HUES48 (cell line): Measurements from ENCODE around the gene HS6ST3.

Experiments used
- H3K27ac ChIP-seq: one replicate; pipeline ENCODE4 v1.7.0; 2013; ENCODE audit warnings: low read depth, low read length, inconsistent platforms
- H3K27me3 ChIP-seq: 2 replicates; pipeline ENCODE4 v1.6.1; 2013; ENCODE audit warnings: mild to moderate bottlenecking, low read length; ENCODE audit not compliant: control insufficient read depth, insufficient read depth
- H3K36me3 ChIP-seq: 2 replicates; pipeline ENCODE4 v1.6.1; 2013; ENCODE audit warnings: low read length; ENCODE audit not compliant: control insufficient read depth, insufficient read depth
- H3K4me1 ChIP-seq: 2 replicates; pipeline ENCODE4 v1.6.1; 2013; ENCODE audit warnings: mild to moderate bottlenecking, low read length; ENCODE audit not compliant: control insufficient read depth, insufficient read depth
- H3K4me3 ChIP-seq: 2 replicates; pipeline ENCODE4 v1.5.1; 2013; ENCODE audit warnings: mild to moderate bottlenecking, low read depth, low read length
- H3K9ac ChIP-seq: 2 replicates; pipeline ENCODE4 v1.6.1; 2013; ENCODE audit warnings: mild to moderate bottlenecking, low read depth, low read length, moderate library complexity
- H3K9me3 ChIP-seq: 2 replicates; pipeline ENCODE4 v1.6.1; 2013; ENCODE audit warnings: low read length; ENCODE audit not compliant: control insufficient read depth, insufficient read depth

The HS6ST3 gene

GRCh38 chr13:96806746-96807145 is 716.8 kb downstream of the HS6ST3 start:
- no peaks in the 10 kb centered on the region for H3K36me3 ChIP-seq
- no peak overlapping the region for H3K9ac ChIP-seq
- H3K4me1 ChIP-seq, result no peaks in the 10 kb centered on the region
- H3K9me3 ChIP-seq, result no peaks in the 10 kb centered on the region
- no peaks in the 10 kb centered on the region for H3K27me3 ChIP-seq
- H3K4me3 ChIP-seq, result no peak overlapping the region
- H3K27ac ChIP-seq, result no peak overlapping the region

GRCh38 chr13:96809366-96810096 is 719.6 kb downstream of the HS6ST3 start:
- Histone ChIP-seq H3K9ac (no peak overlapping the region), H3K36me3 (no peaks in the 10 kb centered on the region), H3K4me3 (no peak overlapping the region), H3K4me1 (no peaks in the 10 kb centered on the region), H3K27me3 (no peaks in the 10 kb centered on the region), H3K9me3 (no peaks in the 10 kb centered on the region), H3K27ac (no peak overlapping the region)

- no peak overlapping the region for H3K4me3 ChIP-seq
- no peak overlapping the region for H3K9ac ChIP-seq
- H3K4me1 ChIP-seq, result no peaks in the 10 kb centered on the region
- H3K9me3 ChIP-seq, result no peaks in the 10 kb centered on the region
- no peak overlapping the region for H3K27ac ChIP-seq
- no peaks in the 10 kb centered on the region for H3K36me3 ChIP-seq
- H3K27me3 ChIP-seq, result no peaks in the 10 kb centered on the region
Measured at GRCh38 chr13:96810104-96810503, 720.2 kb downstream of the HS6ST3 start.

GRCh38 chr13:96811049-96811448 is 721.1 kb downstream of the HS6ST3 start:
- Histone ChIP-seq H3K4me1 (0 out of 2 replicates have a peak, but pooled peaks cover under 1% of the 10 kb centered on the region), H3K4me3 (no peak overlapping the region), H3K27ac (no peak overlapping the region), H3K9ac (no peak overlapping the region), H3K9me3 (no peaks in the 10 kb centered on the region), H3K27me3 (no peaks in the 10 kb centered on the region), H3K36me3 (no peaks in the 10 kb centered on the region)

GRCh38 chr13:96816261-96816660 is 726.4 kb downstream of the HS6ST3 start:
- H3K27me3 ChIP-seq, result no peaks in the 10 kb centered on the region
- H3K9me3 ChIP-seq, result no peaks in the 10 kb centered on the region
- H3K27ac ChIP-seq, result no peak overlapping the region
- H3K4me3 ChIP-seq, result no peak overlapping the region
- no peak overlapping the region for H3K9ac ChIP-seq
- no peaks in the 10 kb centered on the region for H3K36me3 ChIP-seq
- peaks cover 19% of the 10 kb centered on the region for H3K4me1 ChIP-seq

- no peak overlapping the region for H3K9ac ChIP-seq
- no peak overlapping the region for H3K27ac ChIP-seq
- no peak overlapping the region for H3K4me3 ChIP-seq
- no peaks in the 10 kb centered on the region for H3K9me3 ChIP-seq
- no peaks in the 10 kb centered on the region for H3K27me3 ChIP-seq
- peaks cover 19% of the 10 kb centered on the region for H3K4me1 ChIP-seq
- H3K36me3 ChIP-seq, result no peaks in the 10 kb centered on the region
Measured at GRCh38 chr13:96816874-96817273, 727.0 kb downstream of the HS6ST3 start.

GRCh38 chr13:96817336-96817941 is 727.5 kb downstream of the HS6ST3 start:
- Histone ChIP-seq H3K4me1 (peaks cover 19% of the 10 kb centered on the region), H3K36me3 (no peaks in the 10 kb centered on the region), H3K4me3 (no peak overlapping the region), H3K27ac (no peak overlapping the region), H3K27me3 (no peaks in the 10 kb centered on the region), H3K9ac (no peak overlapping the region), H3K9me3 (no peaks in the 10 kb centered on the region)

- H3K27ac ChIP-seq, result no peak overlapping the region
- H3K27me3 ChIP-seq, result no peaks in the 10 kb centered on the region
- peaks cover 19% of the 10 kb centered on the region for H3K4me1 ChIP-seq
- no peak overlapping the region for H3K9ac ChIP-seq
- H3K36me3 ChIP-seq, result no peaks in the 10 kb centered on the region
- H3K9me3 ChIP-seq, result no peaks in the 10 kb centered on the region
- no peak overlapping the region for H3K4me3 ChIP-seq
Measured at GRCh38 chr13:96819375-96819774, 729.5 kb downstream of the HS6ST3 start.

GRCh38 chr13:96821381-96821780 is 731.5 kb downstream of the HS6ST3 start:
- Histone ChIP-seq H3K4me3 (no peak overlapping the region), H3K27ac (no peak overlapping the region), H3K9me3 (no peaks in the 10 kb centered on the region), H3K27me3 (no peaks in the 10 kb centered on the region), H3K9ac (no peak overlapping the region), H3K4me1 (peaks cover 15% of the 10 kb centered on the region), H3K36me3 (no peaks in the 10 kb centered on the region)

- H3K4me1 ChIP-seq, result peaks cover 9% of the 10 kb centered on the region
- H3K9ac ChIP-seq, result no peak overlapping the region
- no peaks in the 10 kb centered on the region for H3K9me3 ChIP-seq
- no peaks in the 10 kb centered on the region for H3K36me3 ChIP-seq
- no peaks in the 10 kb centered on the region for H3K27me3 ChIP-seq
- no peak overlapping the region for H3K27ac ChIP-seq
- no peak overlapping the region for H3K4me3 ChIP-seq
Measured at GRCh38 chr13:96821971-96822370, 732.1 kb downstream of the HS6ST3 start.

- Histone ChIP-seq H3K9me3 (no peaks in the 10 kb centered on the region), H3K27ac (no peak overlapping the region), H3K4me1 (peaks cover under 1% of the 10 kb centered on the region; the same call in 1 of the 2 replicates), H3K4me3 (no peak overlapping the region), H3K36me3 (no peaks in the 10 kb centered on the region), H3K27me3 (no peaks in the 10 kb centered on the region), H3K9ac (no peak overlapping the region)
Measured at GRCh38 chr13:96822895-96823294, 733.0 kb downstream of the HS6ST3 start.
